ENCODE data around the gene CSKMT.
"Not testable (repeated sequence)": the region's sequence is repeated elsewhere in the genome, so short reads cannot be mapped to it uniquely, and the experiment has no call there.

DNA sequence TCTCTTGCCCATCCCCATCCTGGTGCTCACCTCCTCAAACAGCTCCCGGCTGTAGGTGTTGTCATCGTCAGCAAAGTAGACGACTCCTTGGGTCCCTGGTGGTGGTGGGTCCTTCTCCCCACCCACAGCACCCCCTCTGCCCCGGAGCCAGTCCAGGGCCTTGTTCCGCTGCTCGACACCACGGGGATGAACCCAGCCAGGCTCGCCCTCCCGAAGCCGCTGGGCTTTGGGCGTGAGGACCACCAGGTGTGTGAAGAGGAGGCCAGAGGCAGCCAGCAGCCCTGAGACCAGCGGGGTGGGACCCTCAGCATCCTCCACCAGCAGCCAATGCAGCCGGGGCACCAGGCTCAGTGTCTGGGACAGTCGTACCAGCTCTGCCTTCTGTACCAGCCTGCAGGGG, 48.2 kb upstream of the CSKMT start:
- TF ChIP-seq, protein P1, sequence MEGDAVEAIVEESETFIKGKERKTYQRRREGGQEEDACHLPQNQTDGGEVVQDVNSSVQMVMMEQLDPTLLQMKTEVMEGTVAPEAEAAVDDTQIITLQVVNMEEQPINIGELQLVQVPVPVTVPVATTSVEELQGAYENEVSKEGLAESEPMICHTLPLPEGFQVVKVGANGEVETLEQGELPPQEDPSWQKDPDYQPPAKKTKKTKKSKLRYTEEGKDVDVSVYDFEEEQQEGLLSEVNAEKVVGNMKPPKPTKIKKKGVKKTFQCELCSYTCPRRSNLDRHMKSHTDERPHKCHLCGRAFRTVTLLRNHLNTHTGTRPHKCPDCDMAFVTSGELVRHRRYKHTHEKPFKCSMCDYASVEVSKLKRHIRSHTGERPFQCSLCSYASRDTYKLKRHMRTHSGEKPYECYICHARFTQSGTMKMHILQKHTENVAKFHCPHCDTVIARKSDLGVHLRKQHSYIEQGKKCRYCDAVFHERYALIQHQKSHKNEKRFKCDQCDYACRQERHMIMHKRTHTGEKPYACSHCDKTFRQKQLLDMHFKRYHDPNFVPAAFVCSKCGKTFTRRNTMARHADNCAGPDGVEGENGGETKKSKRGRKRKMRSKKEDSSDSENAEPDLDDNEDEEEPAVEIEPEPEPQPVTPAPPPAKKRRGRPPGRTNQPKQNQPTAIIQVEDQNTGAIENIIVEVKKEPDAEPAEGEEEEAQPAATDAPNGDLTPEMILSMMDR (IDR thresholded peaks at IDR 0.05; ENCODE audit: borderline replicate concordance, extremely low read depth, low read length, poor library complexity, severe bottlenecking): not testable (repeated sequence)
- TF ChIP-seq EZH2 (IDR thresholded peaks at IDR 0.05; ENCODE audit: borderline replicate concordance, low read depth, low read length, severe bottlenecking): not testable (repeated sequence)
